SU-DHL-6 (cell line): ENCODE data around the gene MAPK10.

Experiments
- EZH2phosphoT487 ChIP-seq: fragments of 200-600 bp; sonication (generic), shearing (Covaris generic); conservative IDR thresholded peaks from 2 replicates; pipeline ENCODE4 v1.6.1; 2018; ENCODE audit warnings: mild to moderate bottlenecking, antibody characterized with exemption, low read length, moderate library complexity, mixed read lengths
- TF ChIP-seq, protein P1 (sequence below): fragments of 200-600 bp; sonication (generic); IDR thresholded peaks from one replicate; pipeline ENCODE4 v1.5.1; 2017; ENCODE audit warnings: antibody characterized with exemption, mild to moderate bottlenecking, low read length, moderate library complexity; ENCODE audit not compliant: insufficient read depth, poor library complexity, severe bottlenecking

DNA sequence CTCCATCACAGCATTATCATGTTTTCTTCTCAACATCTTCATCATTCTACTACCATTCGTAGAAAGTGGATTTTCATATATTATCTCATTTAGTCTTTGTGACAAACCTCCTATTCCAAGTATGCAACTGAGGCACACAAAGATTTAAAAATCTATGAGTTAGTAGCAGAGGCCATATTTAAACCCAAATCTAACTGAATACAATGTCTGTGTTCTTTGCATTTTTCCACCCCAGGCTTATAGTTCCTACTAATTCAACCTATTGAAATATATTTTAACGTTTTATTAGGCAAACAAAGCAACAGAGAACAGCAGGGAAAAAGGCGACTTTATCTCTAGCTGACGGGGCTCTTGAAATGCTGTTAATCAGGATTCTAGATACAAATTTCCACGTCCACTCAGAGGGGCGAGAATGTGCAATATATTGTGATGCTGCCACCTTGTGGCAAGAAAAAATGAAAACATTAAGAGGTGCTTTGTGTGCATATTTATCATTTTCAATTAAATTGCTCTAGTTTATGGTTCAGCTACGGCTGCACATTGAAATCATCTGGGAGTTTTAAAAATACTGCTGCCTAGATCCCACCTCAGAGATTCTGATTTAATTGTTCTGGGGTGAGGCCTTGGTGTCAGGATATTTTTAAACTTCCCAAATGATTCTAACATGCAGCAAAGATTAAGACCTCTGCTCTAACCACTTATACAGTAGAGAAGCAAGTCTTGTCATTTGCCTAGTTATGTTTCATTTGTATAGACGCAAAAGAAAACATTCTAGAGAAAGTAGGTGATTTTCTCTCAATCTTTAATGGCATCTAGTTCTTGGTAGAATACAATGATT lies 315.9 kb downstream of the MAPK10 start:
- TF ChIP-seq, protein P1, sequence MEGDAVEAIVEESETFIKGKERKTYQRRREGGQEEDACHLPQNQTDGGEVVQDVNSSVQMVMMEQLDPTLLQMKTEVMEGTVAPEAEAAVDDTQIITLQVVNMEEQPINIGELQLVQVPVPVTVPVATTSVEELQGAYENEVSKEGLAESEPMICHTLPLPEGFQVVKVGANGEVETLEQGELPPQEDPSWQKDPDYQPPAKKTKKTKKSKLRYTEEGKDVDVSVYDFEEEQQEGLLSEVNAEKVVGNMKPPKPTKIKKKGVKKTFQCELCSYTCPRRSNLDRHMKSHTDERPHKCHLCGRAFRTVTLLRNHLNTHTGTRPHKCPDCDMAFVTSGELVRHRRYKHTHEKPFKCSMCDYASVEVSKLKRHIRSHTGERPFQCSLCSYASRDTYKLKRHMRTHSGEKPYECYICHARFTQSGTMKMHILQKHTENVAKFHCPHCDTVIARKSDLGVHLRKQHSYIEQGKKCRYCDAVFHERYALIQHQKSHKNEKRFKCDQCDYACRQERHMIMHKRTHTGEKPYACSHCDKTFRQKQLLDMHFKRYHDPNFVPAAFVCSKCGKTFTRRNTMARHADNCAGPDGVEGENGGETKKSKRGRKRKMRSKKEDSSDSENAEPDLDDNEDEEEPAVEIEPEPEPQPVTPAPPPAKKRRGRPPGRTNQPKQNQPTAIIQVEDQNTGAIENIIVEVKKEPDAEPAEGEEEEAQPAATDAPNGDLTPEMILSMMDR: peak; percentile 27
- TF ChIP-seq EZH2phosphoT487: no peak
